Neuron (in vitro differentiated cells): ENCODE data around the gene UGT2B11.
"Not testable (repeated sequence)": the region's sequence is repeated elsewhere in the genome, so short reads cannot be mapped to it uniquely, and the experiment has no call there.

Experiments used
- H2AFZ ChIP-seq: one replicate; pipeline ENCODE4 v1.6.1; 2013; ENCODE audit warnings: low read depth, mild to moderate bottlenecking, inconsistent platforms, low read length, moderate library complexity
- H3K27me3 ChIP-seq: one replicate; pipeline ENCODE4 v1.6.1; 2013; ENCODE audit warnings: low read length; ENCODE audit not compliant: insufficient read depth
- H3K36me3 ChIP-seq: one replicate; pipeline ENCODE4 v1.6.1; 2013; ENCODE audit warnings: low read length; ENCODE audit not compliant: insufficient read depth
- H3K4me1 ChIP-seq: one replicate; pipeline ENCODE4 v1.6.1; 2013; ENCODE audit warnings: low read length; ENCODE audit not compliant: insufficient read depth
- H3K4me3 ChIP-seq: 2 replicates; pipeline ENCODE4 v1.5.1; 2013; ENCODE audit warnings: mild to moderate bottlenecking, low read length, moderate library complexity
- H3K9me3 ChIP-seq: one replicate; pipeline ENCODE4 v1.6.1; 2013; ENCODE audit warnings: low read length

The UGT2B11 gene

GRCh38 chr4:69214716-69215115 lies at the start of gene UGT2B11:
Gene UGT2B11, minus strand, starts transcription at chr4:69214748. Its CDS starts 26 bp downstream, at chr4:69214722.
- no peaks in the 10 kb centered on the region for H3K36me3 ChIP-seq
- no peak within 1 kb of the TSS for H3K4me3 ChIP-seq
- H2AFZ ChIP-seq: no peak within 1 kb of the TSS
- H3K27me3 ChIP-seq: no peaks in the 10 kb centered on the region
- H3K9me3 ChIP-seq: no peaks in the 10 kb centered on the region
- no peaks in the 10 kb centered on the region for H3K4me1 ChIP-seq

DNA sequence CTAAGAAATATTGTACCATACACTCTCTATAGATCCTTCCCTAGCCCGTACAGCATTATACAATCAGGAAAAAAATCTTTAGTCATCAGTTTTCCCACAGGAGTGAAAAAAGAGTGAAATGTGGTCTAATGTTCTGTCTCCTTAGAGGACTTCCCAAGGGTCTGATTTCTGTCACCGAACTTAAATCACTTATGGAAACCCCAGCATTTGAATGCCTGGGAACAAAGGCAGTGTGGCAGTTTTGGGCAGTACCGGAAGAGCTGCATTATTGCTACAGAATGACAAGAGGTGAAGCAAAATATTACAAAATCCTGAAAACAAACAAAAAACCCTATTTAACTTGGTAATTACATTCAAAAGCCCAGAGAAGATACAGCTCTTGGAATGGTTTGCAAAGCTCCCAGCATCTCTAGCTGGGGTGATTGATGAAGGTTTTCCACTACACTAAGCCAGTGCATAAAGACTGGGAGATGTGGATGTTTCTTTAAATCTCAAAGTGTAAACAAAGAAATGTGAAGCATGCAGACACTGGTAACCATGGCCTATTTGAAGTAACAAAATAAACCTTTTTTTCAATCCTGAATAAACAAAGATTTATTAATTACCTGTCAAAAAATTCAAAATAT lies 38.7 kb upstream of the UGT2B11 start:
- H3K9me3 ChIP-seq, H3K4me3 ChIP-seq: not testable (repeated sequence)

GRCh38 chr4:69250884-69251283 lies 36.3 kb upstream of the UGT2B11 start:
- H3K36me3 ChIP-seq, H3K9me3 ChIP-seq, H2AFZ ChIP-seq, H3K4me3 ChIP-seq, H3K27me3 ChIP-seq, H3K4me1 ChIP-seq: not testable (repeated sequence)

More for the DNA sequence above, 38.7 kb upstream of the UGT2B11 start:
- not testable (repeated sequence) for H3K36me3 ChIP-seq, H2AFZ ChIP-seq, H3K4me1 ChIP-seq, H3K27me3 ChIP-seq

GRCh38 chr4:69242562-69243240 lies 28.2 kb upstream of the UGT2B11 start:
- H3K4me3 ChIP-seq, H3K4me1 ChIP-seq, H2AFZ ChIP-seq, H3K27me3 ChIP-seq, H3K36me3 ChIP-seq, H3K9me3 ChIP-seq: not testable (repeated sequence)

DNA sequence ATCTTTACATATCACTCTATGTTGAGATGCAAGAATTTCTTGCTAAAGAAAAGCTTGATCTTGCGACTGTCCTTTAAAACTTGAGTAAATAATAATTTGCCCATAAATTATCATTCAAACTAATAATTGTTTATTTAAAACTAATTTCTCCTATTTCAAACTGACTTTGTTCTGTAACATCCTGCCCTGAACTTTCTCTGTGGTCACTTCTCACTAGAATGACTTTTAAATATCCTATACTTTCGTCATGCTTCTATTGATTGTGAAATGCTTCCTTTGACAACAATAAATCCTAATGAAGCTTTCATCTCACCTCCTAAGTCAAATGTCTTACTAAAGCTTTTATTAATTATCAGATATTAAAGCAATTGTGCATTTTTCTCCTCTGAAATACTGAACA lies 27.2 kb upstream of the UGT2B11 start:
- H3K36me3 ChIP-seq, H3K27me3 ChIP-seq, H3K4me3 ChIP-seq, H2AFZ ChIP-seq, H3K4me1 ChIP-seq, H3K9me3 ChIP-seq: not testable (repeated sequence)

DNA sequence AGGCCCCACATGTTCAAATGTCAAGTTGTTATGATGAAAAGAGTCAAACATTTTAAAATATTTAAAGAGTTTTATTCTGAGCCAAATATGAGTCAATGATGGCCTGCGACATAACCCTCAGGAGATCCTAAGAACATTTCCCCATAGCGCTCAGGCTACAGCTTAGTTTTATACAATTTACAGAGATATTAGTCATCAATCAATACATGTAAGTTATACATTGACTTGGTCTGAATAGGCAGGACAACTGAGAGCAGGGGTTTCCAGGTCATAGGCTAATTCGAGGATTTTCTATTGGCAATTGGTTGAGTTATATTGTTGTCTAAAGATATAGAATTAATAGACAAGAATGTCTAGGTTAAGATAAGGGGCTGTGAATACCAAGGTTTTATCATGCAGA lies 26.2 kb upstream of the UGT2B11 start:
- not testable (repeated sequence) for H3K4me3 ChIP-seq, H3K4me1 ChIP-seq, H3K27me3 ChIP-seq, H3K9me3 ChIP-seq, H2AFZ ChIP-seq, H3K36me3 ChIP-seq

DNA sequence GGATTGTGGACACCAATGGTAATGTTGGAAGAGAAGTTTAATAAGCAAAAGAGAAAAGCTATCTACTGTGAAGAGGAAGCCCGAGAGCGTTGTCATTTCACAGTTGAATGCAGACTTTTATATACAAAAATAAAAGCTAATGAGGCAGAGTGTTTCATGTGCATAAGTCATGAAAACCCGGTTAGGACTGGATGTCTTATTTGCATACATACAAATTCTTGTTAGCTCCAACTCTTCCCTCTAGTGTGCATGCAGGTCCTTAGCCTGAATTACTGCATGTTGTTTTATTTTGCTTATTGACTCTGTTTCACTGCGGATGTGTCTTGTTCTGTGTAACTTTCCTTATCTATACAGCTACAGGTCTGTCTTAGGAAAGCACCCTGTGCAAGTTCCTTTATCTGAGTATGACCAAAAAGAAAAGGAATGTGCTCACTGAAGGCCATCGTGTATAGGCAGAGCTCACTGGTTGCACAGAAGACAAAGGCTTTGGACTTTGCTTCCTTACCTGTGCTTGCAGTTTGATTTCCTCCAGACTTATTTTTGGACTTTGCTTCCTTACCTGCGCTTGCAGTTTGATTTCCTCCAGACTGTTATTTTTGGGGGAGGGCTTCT lies 25.1 kb upstream of the UGT2B11 start:
- H3K36me3 ChIP-seq: no peaks in the 10 kb centered on the region
- H3K4me1 ChIP-seq: no peaks in the 10 kb centered on the region
- H3K9me3 ChIP-seq: no peaks in the 10 kb centered on the region
- no peaks in the 10 kb centered on the region for H3K27me3 ChIP-seq
- H2AFZ ChIP-seq: no peak overlapping the region
- H3K4me3 ChIP-seq: no peak overlapping the region

GRCh38 chr4:69239092-69239491 lies 24.5 kb upstream of the UGT2B11 start:
- Histone ChIP-seq H3K9me3 (no peaks in the 10 kb centered on the region), H3K27me3 (no peaks in the 10 kb centered on the region), H2AFZ (no peak overlapping the region), H3K36me3 (no peaks in the 10 kb centered on the region), H3K4me3 (no peak overlapping the region), H3K4me1 (no peaks in the 10 kb centered on the region)

DNA sequence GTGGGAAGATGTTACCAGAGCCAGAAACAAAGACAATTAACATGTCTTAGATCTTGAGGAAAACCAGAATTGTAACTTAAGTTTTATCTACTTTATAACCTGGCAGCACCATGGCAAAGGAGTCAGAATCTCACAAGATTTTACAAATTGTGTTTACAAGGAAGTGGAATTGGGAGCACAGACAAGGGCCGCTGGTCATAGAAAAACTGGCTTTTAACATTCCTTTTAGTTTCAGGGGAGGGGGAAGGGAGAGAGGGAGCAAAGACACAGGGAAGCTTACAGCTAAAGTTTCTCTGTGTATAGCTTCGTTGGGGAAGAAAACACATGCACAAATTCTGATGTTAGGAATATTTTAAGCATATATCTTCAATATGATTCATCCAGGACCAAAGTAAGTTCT lies 10.3 kb upstream of the UGT2B11 start:
- H2AFZ ChIP-seq: no peak overlapping the region
- no peaks in the 10 kb centered on the region for H3K9me3 ChIP-seq
- H3K4me3 ChIP-seq: no peak overlapping the region
- no peaks in the 10 kb centered on the region for H3K27me3 ChIP-seq
- H3K36me3 ChIP-seq: no peaks in the 10 kb centered on the region
- no peaks in the 10 kb centered on the region for H3K4me1 ChIP-seq

DNA sequence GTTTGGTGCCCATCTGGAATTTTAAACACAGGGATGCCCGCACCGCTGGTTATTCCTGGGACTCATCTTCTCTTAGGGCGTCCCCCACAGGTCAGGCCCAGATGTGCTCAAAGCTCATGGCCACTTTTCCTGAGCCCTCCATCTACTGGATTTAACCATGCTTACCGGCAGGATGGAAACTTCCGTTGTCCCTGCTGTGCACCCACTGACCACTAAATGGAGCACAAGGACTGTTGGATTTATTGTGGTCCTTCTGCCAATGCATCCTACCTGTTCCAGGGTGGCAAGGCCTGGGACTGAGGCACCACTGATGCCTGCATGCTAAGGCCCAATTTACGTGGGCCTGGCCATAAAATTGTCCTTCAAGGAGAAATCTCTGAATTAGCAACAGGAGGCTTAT lies 8.7 kb upstream of the UGT2B11 start:
- not testable (repeated sequence) for H2AFZ ChIP-seq, H3K4me1 ChIP-seq, H3K9me3 ChIP-seq, H3K4me3 ChIP-seq, H3K27me3 ChIP-seq, H3K36me3 ChIP-seq

DNA sequence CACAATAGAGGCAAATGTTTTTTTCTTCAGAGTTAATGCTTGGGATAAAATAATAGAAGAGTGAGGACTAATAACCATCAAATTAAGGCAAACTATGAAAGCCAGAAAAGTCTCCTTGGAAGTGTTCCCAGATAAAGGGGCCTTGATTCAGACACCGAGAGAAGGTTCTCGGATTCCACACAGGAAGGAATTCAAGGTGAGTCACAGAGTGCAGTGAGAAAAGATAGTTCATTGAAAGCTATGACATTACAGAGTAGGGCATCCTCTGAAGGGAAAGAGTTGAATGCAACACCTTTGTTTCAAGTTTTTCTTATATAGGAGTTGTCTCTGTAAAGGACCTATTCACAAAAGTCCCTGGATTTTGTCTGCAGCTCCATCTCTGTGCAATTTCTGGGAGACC lies 3.9 kb upstream of the UGT2B11 start:
- H2AFZ ChIP-seq, H3K4me3 ChIP-seq, H3K27me3 ChIP-seq, H3K4me1 ChIP-seq, H3K36me3 ChIP-seq, H3K9me3 ChIP-seq: not testable (repeated sequence)

- Histone ChIP-seq H2AFZ (no peak overlapping the region), H3K27me3 (no peaks in the 10 kb centered on the region), H3K9me3 (no peaks in the 10 kb centered on the region), H3K4me1 (no peaks in the 10 kb centered on the region), H3K4me3 (no peak overlapping the region), H3K36me3 (no peaks in the 10 kb centered on the region)
Observed at GRCh38 chr4:69210911-69211310, 3.6 kb downstream of the UGT2B11 start.

- not testable (repeated sequence) for H3K36me3 ChIP-seq, H3K4me3 ChIP-seq, H2AFZ ChIP-seq, H3K9me3 ChIP-seq, H3K4me1 ChIP-seq, H3K27me3 ChIP-seq
Observed at GRCh38 chr4:69198506-69198905, 16.0 kb downstream of the UGT2B11 start.
